OCI-LY1 (cell line): ENCODE measurements around the gene CPEB2.

Source experiments
- H2AFZ ChIP-seq: fragments of 200-600 bp; sonication (generic), shearing (Covaris generic); 2 replicates; pipeline ENCODE4 v1.6.0; 2014; ENCODE audit warnings: antibody characterized with exemption, mild to moderate bottlenecking, low read length
- H3F3A ChIP-seq: fragments of 200-600 bp; sonication (generic), shearing (Covaris generic); 2 replicates; pipeline ENCODE4 v1.6.0; 2014; ENCODE audit warnings: mild to moderate bottlenecking, antibody characterized with exemption, low read length, moderate library complexity; ENCODE audit not compliant: insufficient read depth
- H3K27ac ChIP-seq: fragments of 200-600 bp; sonication (generic); 2 replicates; pipeline ENCODE4 v1.5.1; 2014; ENCODE audit warnings: low read length, mixed run types, mild to moderate bottlenecking, low read depth; ENCODE audit not compliant: poor library complexity, severe bottlenecking
- H3K27me3 ChIP-seq: fragments of 200-600 bp; sonication (generic); 2 replicates; pipeline ENCODE4 v1.6.0; 2014; ENCODE audit warnings: antibody characterized with exemption, mild to moderate bottlenecking, low read length, moderate library complexity; ENCODE audit not compliant: insufficient read depth
- H3K36me3 ChIP-seq: fragments of 200-600 bp; sonication (generic); 2 replicates; pipeline ENCODE4 v1.6.1; 2014; ENCODE audit warnings: mild to moderate bottlenecking, antibody characterized with exemption, low read length, moderate library complexity, mixed read lengths; ENCODE audit not compliant: insufficient read depth
- H3K4me1 ChIP-seq: fragments of 200-600 bp; sonication (generic); 2 replicates; pipeline ENCODE4 v1.5.1; 2014; ENCODE audit warnings: mild to moderate bottlenecking, low read length, moderate library complexity; ENCODE audit not compliant: insufficient read depth, severe bottlenecking
- H3K4me2 ChIP-seq: fragments of 200-600 bp; sonication (generic), shearing (Covaris generic); 2 replicates; pipeline ENCODE4 v1.6.1; 2014; ENCODE audit warnings: low read length
- H3K4me3 ChIP-seq: fragments of 200-600 bp; sonication (generic); 2 replicates; pipeline ENCODE4 v1.5.1; 2014; ENCODE audit warnings: low read length, low read depth, mild to moderate bottlenecking, mixed read lengths; ENCODE audit not compliant: poor library complexity, severe bottlenecking
- H3K79me2 ChIP-seq: fragments of 200-600 bp; shearing (Covaris generic); 2 replicates; pipeline ENCODE4 v1.6.1; 2016; ENCODE audit warnings: mixed run types, low read length, mixed read lengths; ENCODE audit not compliant: insufficient read depth
- H3K9ac ChIP-seq: fragments of 200-600 bp; sonication (generic), shearing (Covaris generic); 2 replicates; pipeline ENCODE4 v1.6.1; 2014; ENCODE audit warnings: mild to moderate bottlenecking, low read length, mixed read lengths
- H3K9me2 ChIP-seq: fragments of 200-600 bp; sonication (generic), shearing (Covaris generic); 2 replicates; pipeline ENCODE4 v1.6.1; 2014; ENCODE audit warnings: low read depth, mild to moderate bottlenecking, low read length, mixed read lengths
- H3K9me3 ChIP-seq: fragments of 200-600 bp; shearing (Covaris generic); 2 replicates; pipeline ENCODE4 v1.6.1; 2014; ENCODE audit warnings: low read length, mixed read lengths
- H4K20me1 ChIP-seq: fragments of 200-600 bp; sonication (generic), shearing (Covaris generic); 2 replicates; pipeline ENCODE4 v1.6.0; 2016; ENCODE audit warnings: mild to moderate bottlenecking, low read length; ENCODE audit not compliant: insufficient read depth
- CTCF ChIP-seq: fragments of 200-600 bp; sonication (generic), shearing (Covaris generic); IDR thresholded peaks from 2 replicates; pipeline ENCODE4 v1.5.1; 2017; ENCODE audit warnings: mild to moderate bottlenecking, antibody characterized with exemption, low read length, moderate library complexity, mixed read lengths
- EZH2 ChIP-seq: fragments of 200-600 bp; sonication (generic), shearing (Covaris generic); IDR thresholded peaks from 2 replicates; pipeline ENCODE4 v1.8.0; 2017; ENCODE audit warnings: borderline replicate concordance, mixed run types, mild to moderate bottlenecking, antibody characterized with exemption, low read length, moderate library complexity, mixed read lengths

CPEB2 gene

GRCh38 chr4:14965071-14965470 lies 37.2 kb upstream of the CPEB2 start:
- Histone ChIP-seq H4K20me1 (no peaks in the 10 kb centered on the region), H3K9me3 (no peaks in the 10 kb centered on the region), H3K27ac (no peak overlapping the region), H3K4me1 (no peaks in the 10 kb centered on the region), H2AFZ (no peak overlapping the region), H3K9ac (no peak overlapping the region), H3K4me2 (no peak overlapping the region), H3K79me2 (no peaks in the 10 kb centered on the region), H3F3A (no peaks in the 10 kb centered on the region), H3K9me2 (no peaks in the 10 kb centered on the region), H3K27me3 (no peaks in the 10 kb centered on the region), H3K36me3 (no peaks in the 10 kb centered on the region), H3K4me3 (no peak overlapping the region)
- no peak for TF ChIP-seq CTCF

GRCh38 chr4:14967982-14968381 lies 34.3 kb upstream of the CPEB2 start:
- no peaks in the 10 kb centered on the region for H3K79me2 ChIP-seq
- no peaks in the 10 kb centered on the region for H3K36me3 ChIP-seq
- H3F3A ChIP-seq, result no peaks in the 10 kb centered on the region
- H3K27me3 ChIP-seq, result no peaks in the 10 kb centered on the region
- no peak overlapping the region for H3K4me3 ChIP-seq
- H2AFZ ChIP-seq, result no peak overlapping the region
- no peak overlapping the region for H3K27ac ChIP-seq
- H3K4me2 ChIP-seq, result no peak overlapping the region
- no peaks in the 10 kb centered on the region for H4K20me1 ChIP-seq
- H3K9me3 ChIP-seq, result no peaks in the 10 kb centered on the region
- no peak overlapping the region for H3K9ac ChIP-seq
- H3K4me1 ChIP-seq, result no peaks in the 10 kb centered on the region
- no peaks in the 10 kb centered on the region for H3K9me2 ChIP-seq
- TF ChIP-seq CTCF (no peak), EZH2 (no peak)

GRCh38 chr4:14977830-14978229 lies 24.5 kb upstream of the CPEB2 start:
- Histone ChIP-seq H3K36me3 (no peaks in the 10 kb centered on the region), H3K9ac (no peak overlapping the region), H3F3A (no peaks in the 10 kb centered on the region), H3K4me1 (no peaks in the 10 kb centered on the region), H3K9me3 (no peaks in the 10 kb centered on the region), H4K20me1 (no peaks in the 10 kb centered on the region), H3K4me2 (no peak overlapping the region), H3K4me3 (no peak overlapping the region), H3K27me3 (no peaks in the 10 kb centered on the region), H2AFZ (no peak overlapping the region), H3K9me2 (no peaks in the 10 kb centered on the region), H3K27ac (no peak overlapping the region), H3K79me2 (no peaks in the 10 kb centered on the region)
- TF ChIP-seq CTCF (no peak), EZH2 (no peak)
